ENCODE results near the gene SFT2D2. TPM values are rescaled to one million over a fixed set of nuclear protein-coding genes. Genes with fewer than 3 reads are reported as not detected.

The SFT2D2 gene
- total RNA-seq, 1 donor from 2014 or later, result 52.9 TPM

GRCh38 chr1:168291222-168291837, 65.5 kb downstream of the SFT2D2 start:
- peaks cover 11% of the 10 kb centered on the region for H3K4me1 Mint-ChIP-seq
- TF ChIP-seq, protein P1, sequence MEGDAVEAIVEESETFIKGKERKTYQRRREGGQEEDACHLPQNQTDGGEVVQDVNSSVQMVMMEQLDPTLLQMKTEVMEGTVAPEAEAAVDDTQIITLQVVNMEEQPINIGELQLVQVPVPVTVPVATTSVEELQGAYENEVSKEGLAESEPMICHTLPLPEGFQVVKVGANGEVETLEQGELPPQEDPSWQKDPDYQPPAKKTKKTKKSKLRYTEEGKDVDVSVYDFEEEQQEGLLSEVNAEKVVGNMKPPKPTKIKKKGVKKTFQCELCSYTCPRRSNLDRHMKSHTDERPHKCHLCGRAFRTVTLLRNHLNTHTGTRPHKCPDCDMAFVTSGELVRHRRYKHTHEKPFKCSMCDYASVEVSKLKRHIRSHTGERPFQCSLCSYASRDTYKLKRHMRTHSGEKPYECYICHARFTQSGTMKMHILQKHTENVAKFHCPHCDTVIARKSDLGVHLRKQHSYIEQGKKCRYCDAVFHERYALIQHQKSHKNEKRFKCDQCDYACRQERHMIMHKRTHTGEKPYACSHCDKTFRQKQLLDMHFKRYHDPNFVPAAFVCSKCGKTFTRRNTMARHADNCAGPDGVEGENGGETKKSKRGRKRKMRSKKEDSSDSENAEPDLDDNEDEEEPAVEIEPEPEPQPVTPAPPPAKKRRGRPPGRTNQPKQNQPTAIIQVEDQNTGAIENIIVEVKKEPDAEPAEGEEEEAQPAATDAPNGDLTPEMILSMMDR (conservative IDR thresholded peaks at IDR 0.05), result no peak
- DNase-seq (ENCODE audit: low read depth, low spot score), result no peak
- no peak overlapping the region for H3K27ac Mint-ChIP-seq (ENCODE audit: unreplicated experiment)
- H3K9me3 Mint-ChIP-seq, result no peaks in the 10 kb centered on the region
- no peaks in the 10 kb centered on the region for H3K36me3 Mint-ChIP-seq (ENCODE audit: low read depth)
- H3K4me3 Mint-ChIP-seq, result no peak overlapping the region
- no peaks in the 10 kb centered on the region for H3K27me3 Mint-ChIP-seq (ENCODE audit: low read depth)

GRCh38 chr1:168293356-168293755, 67.6 kb downstream of the SFT2D2 start:
- H3K4me1 Mint-ChIP-seq, result no peaks in the 10 kb centered on the region
- H3K9me3 Mint-ChIP-seq, result no peaks in the 10 kb centered on the region
- peak overlapping the region; percentile 62 for H3K27ac Mint-ChIP-seq (ENCODE audit: unreplicated experiment)
- no peaks in the 10 kb centered on the region for H3K36me3 Mint-ChIP-seq (ENCODE audit: low read depth)
- no peak overlapping the region for H3K4me3 Mint-ChIP-seq
- no peaks in the 10 kb centered on the region for H3K27me3 Mint-ChIP-seq (ENCODE audit: low read depth)
- no peak for DNase-seq (ENCODE audit: low read depth, low spot score)
- TF ChIP-seq, protein P1 (conservative IDR thresholded peaks at IDR 0.05), result no peak

DNA sequence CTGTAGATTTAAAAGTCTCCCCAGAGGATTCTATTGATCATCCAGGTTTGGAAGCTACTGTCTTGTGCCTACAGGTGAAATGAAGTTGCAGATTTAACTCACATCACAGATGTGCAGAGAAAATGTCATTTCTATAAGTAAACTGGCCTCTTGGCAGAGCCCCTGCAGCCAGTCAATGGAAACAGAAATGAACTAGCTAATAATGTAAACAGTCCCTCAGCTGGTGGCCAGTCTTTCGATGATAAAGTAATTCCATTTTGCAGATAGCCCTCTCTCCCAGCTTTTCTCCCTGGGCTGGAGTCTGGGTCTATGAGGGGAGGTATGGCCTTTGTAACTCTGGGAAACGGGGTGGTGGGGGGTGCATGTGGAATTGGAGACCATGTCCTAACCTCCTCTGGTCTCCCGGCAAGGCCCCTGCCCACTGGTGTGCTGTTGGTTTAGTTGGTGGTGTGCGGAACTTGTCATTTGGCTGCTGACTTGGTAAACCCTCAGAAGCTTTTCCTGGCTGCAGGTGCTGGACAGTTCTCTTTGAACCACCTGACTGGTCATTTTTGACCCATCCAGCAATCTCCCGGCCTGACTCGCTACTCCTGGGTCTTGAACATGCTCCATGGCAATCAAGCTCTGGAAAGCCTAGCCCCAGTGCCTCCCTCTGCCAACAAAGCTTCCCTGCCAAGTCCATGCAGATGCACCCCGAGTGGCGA, 69.8 kb downstream of the SFT2D2 start:
- H3K27me3 Mint-ChIP-seq (ENCODE audit: low read depth), result no peaks in the 10 kb centered on the region
- H3K27ac Mint-ChIP-seq (ENCODE audit: unreplicated experiment), result no peak overlapping the region
- no peaks in the 10 kb centered on the region for H3K36me3 Mint-ChIP-seq (ENCODE audit: low read depth)
- H3K9me3 Mint-ChIP-seq, result no peaks in the 10 kb centered on the region
- DNase-seq (ENCODE audit: low read depth, low spot score), result no peak
- no peak overlapping the region for H3K4me3 Mint-ChIP-seq
- TF ChIP-seq, protein P1 (conservative IDR thresholded peaks at IDR 0.05), result no peak
- no peaks in the 10 kb centered on the region for H3K4me1 Mint-ChIP-seq

- Mint-ChIP-seq H3K27me3 (ENCODE audit: low read depth) (no peaks in the 10 kb centered on the region), H3K9me3 (no peaks in the 10 kb centered on the region), H3K4me3 (no peak overlapping the region), H3K36me3 (ENCODE audit: low read depth) (no peaks in the 10 kb centered on the region), H3K27ac (ENCODE audit: unreplicated experiment) (no peak overlapping the region), H3K4me1 (peaks cover 6% of the 10 kb centered on the region)
- TF ChIP-seq, protein P1 (conservative IDR thresholded peaks at IDR 0.05), result no peak
- DNase-seq (ENCODE audit: low read depth, low spot score), result no peak
These were observed 71.4 kb downstream of the SFT2D2 start for GRCh38 chr1:168297019-168297730.

- no peak overlapping the region for H3K4me3 Mint-ChIP-seq
- no peaks in the 10 kb centered on the region for H3K27me3 Mint-ChIP-seq (ENCODE audit: low read depth)
- no peaks in the 10 kb centered on the region for H3K9me3 Mint-ChIP-seq
- no peak for DNase-seq (ENCODE audit: low read depth, low spot score)
- no peaks in the 10 kb centered on the region for H3K36me3 Mint-ChIP-seq (ENCODE audit: low read depth)
- H3K4me1 Mint-ChIP-seq, result peaks cover 6% of the 10 kb centered on the region
- no peak overlapping the region for H3K27ac Mint-ChIP-seq (ENCODE audit: unreplicated experiment)
- TF ChIP-seq, protein P1 (conservative IDR thresholded peaks at IDR 0.05), result no peak
These were observed 72.6 kb downstream of the SFT2D2 start for GRCh38 chr1:168298446-168298845.
